Suprapubic skin (tissue), 4 donors: ENCODE data around the gene KSR1. TPM values are rescaled to one million over a fixed set of nuclear protein-coding genes. Genes with fewer than 3 reads are reported as not detected.

Experiments used
- DNase-seq, 2 donors: peaks; one replicate each; pipeline ENCODE4 v3.0.0-alpha.2; 2019; ENCODE audit warnings: low spot score in 2 of 2
- H3K27ac ChIP-seq: fragments of 200-600 bp; sonication (generic); one replicate; pipeline ENCODE4 v1.5.1; 2019
- H3K27me3 ChIP-seq: fragments of 200-600 bp; sonication (generic); one replicate; pipeline ENCODE4 v1.5.1; 2019
- H3K36me3 ChIP-seq: fragments of 200-600 bp; sonication (generic); one replicate; pipeline ENCODE4 v1.5.1; 2019
- H3K4me1 ChIP-seq: fragments of 200-600 bp; sonication (generic); one replicate; pipeline ENCODE4 v1.5.1; 2019
- H3K4me3 ChIP-seq: fragments of 200-600 bp; sonication (generic); one replicate; pipeline ENCODE4 v1.5.1; 2019; ENCODE audit warnings: mild to moderate bottlenecking
- H3K9me3 ChIP-seq: fragments of 200-600 bp; sonication (generic); one replicate; pipeline ENCODE4 v1.5.1; 2019
- CTCF ChIP-seq, 2 donors: fragments of 200-600 bp in 1 of 2; fragments of 450-650 bp in 1 of 2; sonication (generic) in 1 of 2; IDR thresholded peaks; one replicate each; pipeline ENCODE4 v1.5.1; 2016 to 2019; ENCODE audit warnings: antibody characterized with exemption in 2 of 2, mild to moderate bottlenecking in 1 of 2, moderate library complexity in 1 of 2
- EP300 ChIP-seq: sonication (generic); formaldehyde crosslinking; IDR thresholded peaks from one replicate; pipeline ENCODE4 v1.6.1; 2017; ENCODE audit warnings: antibody characterized with exemption
- POLR2A ChIP-seq, 2 donors: fragments of 450-650 bp; IDR thresholded peaks; one replicate each; pipeline ENCODE4 v1.6.1; 2017; ENCODE audit warnings: antibody characterized with exemption in 2 of 2, mild to moderate bottlenecking in 2 of 2, moderate library complexity in 2 of 2
- POLR2AphosphoS5 ChIP-seq, 3 donors: sonication (generic); formaldehyde crosslinking; IDR thresholded peaks; one replicate each; pipeline ENCODE4 v1.6.1; 2017; ENCODE audit warnings: antibody characterized with exemption in 3 of 3
- WGBS: methylation state at CpG from one replicate; pipeline ENCODE4 v1.1.5; 2018; 5-methylcytosine and 5-hydroxymethylcytosine counted together
- total RNA-seq, 4 donors: library from RNA; depleted of rRNA; stranded (reverse); fragments of >200 nt; gene quantifications; one replicate each; pipeline ENCODE4 v1.1.0, GENCODE V29; 2016

Gene KSR1
- total RNA-seq, 4 donors from 2014 or later = 38.1 to 54.0 (median 49.5) TPM

- TF ChIP-seq POLR2AphosphoS5 (IDR thresholded peaks at IDR 0.05) (no peak), CTCF (IDR thresholded peaks at IDR 0.05) (no peak), EP300 (no peak), POLR2A (IDR thresholded peaks at IDR 0.05) (no peak)
- H3K27ac ChIP-seq = no peak overlapping the region
- no peaks in the 10 kb centered on the region for H3K36me3 ChIP-seq
- no peak overlapping the region for H3K4me3 ChIP-seq
- no peaks in the 10 kb centered on the region for H3K27me3 ChIP-seq
- H3K4me1 ChIP-seq = no peaks in the 10 kb centered on the region
- no peaks in the 10 kb centered on the region for H3K9me3 ChIP-seq
- no peak for DNase-seq
- WGBS = 88% methylated on average over 10 of the region's 10 CpGs
Observed at GRCh38 chr17:27438348-27438998, 17.8 kb upstream of the KSR1 start.

- Histone ChIP-seq H3K9me3 (no peaks in the 10 kb centered on the region), H3K27ac (no peak overlapping the region), H3K4me3 (no peak overlapping the region), H3K4me1 (no peaks in the 10 kb centered on the region), H3K27me3 (no peaks in the 10 kb centered on the region), H3K36me3 (no peaks in the 10 kb centered on the region)
- TF ChIP-seq POLR2A (IDR thresholded peaks at IDR 0.05) (no peak), POLR2AphosphoS5 (IDR thresholded peaks at IDR 0.05) (no peak), EP300 (no peak), CTCF (IDR thresholded peaks at IDR 0.05) (no peak)
- DNase-seq = no peak
- WGBS = 70% methylated on average over 4 of the region's 4 CpGs
Observed at GRCh38 chr17:27439342-27439741, 16.9 kb upstream of the KSR1 start.

GRCh38 chr17:27442702-27443101 is 13.5 kb upstream of the KSR1 start:
- no peak overlapping the region for H3K27ac ChIP-seq
- no peaks in the 10 kb centered on the region for H3K9me3 ChIP-seq
- no peak overlapping the region for H3K4me3 ChIP-seq
- H3K36me3 ChIP-seq = no peaks in the 10 kb centered on the region
- H3K4me1 ChIP-seq = no peaks in the 10 kb centered on the region
- 35% methylated on average over 5 of the region's 5 CpGs for WGBS
- no peak for TF ChIP-seq CTCF (IDR thresholded peaks at IDR 0.05)
- TF ChIP-seq POLR2AphosphoS5 (IDR thresholded peaks at IDR 0.05) = no peak
- TF ChIP-seq POLR2A (IDR thresholded peaks at IDR 0.05) = no peak
- no peak for TF ChIP-seq EP300
- no peaks in the 10 kb centered on the region for H3K27me3 ChIP-seq
- DNase-seq = no peak

GRCh38 chr17:27443491-27443890 is 12.8 kb upstream of the KSR1 start:
- TF ChIP-seq CTCF (IDR thresholded peaks at IDR 0.05) = no peak
- TF ChIP-seq POLR2A (IDR thresholded peaks at IDR 0.05) = no peak
- no peak for TF ChIP-seq EP300
- TF ChIP-seq POLR2AphosphoS5 (IDR thresholded peaks at IDR 0.05) = no peak
- H3K27me3 ChIP-seq = no peaks in the 10 kb centered on the region
- DNase-seq = no peak

GRCh38 chr17:27445971-27446370 is 10.3 kb upstream of the KSR1 start:
- H3K27ac ChIP-seq = no peak overlapping the region
- H3K9me3 ChIP-seq = no peaks in the 10 kb centered on the region
- H3K4me3 ChIP-seq = no peak overlapping the region
- 91% methylated on average over 8 of the region's 8 CpGs for WGBS
- H3K36me3 ChIP-seq = no peaks in the 10 kb centered on the region
- H3K27me3 ChIP-seq = no peaks in the 10 kb centered on the region
- H3K4me1 ChIP-seq = no peaks in the 10 kb centered on the region
- TF ChIP-seq CTCF (IDR thresholded peaks at IDR 0.05) = no peak
- no peak for TF ChIP-seq EP300
- no peak for TF ChIP-seq POLR2AphosphoS5 (IDR thresholded peaks at IDR 0.05)
- TF ChIP-seq POLR2A (IDR thresholded peaks at IDR 0.05) = no peak
- no peak for DNase-seq

More at GRCh38 chr17:27443491-27443890, 12.8 kb upstream of the KSR1 start:
- H3K27ac ChIP-seq = no peak overlapping the region
- 90% methylated on average over 6 of the region's 6 CpGs for WGBS
- no peaks in the 10 kb centered on the region for H3K4me1 ChIP-seq
- no peaks in the 10 kb centered on the region for H3K36me3 ChIP-seq
- no peak overlapping the region for H3K4me3 ChIP-seq
- H3K9me3 ChIP-seq = no peaks in the 10 kb centered on the region
